GM11168 (cell line): ENCODE results near the gene RHOF.

Experiments
- in situ Hi-C: fragments of 300-500 bp; cut with MboI; formaldehyde crosslinking; loops from one replicate; pipeline ENCODE4 v1.12.0; 2022; ENCODE audit warnings: low sequenced_read_pairs; ENCODE audit not compliant: unreplicated experiment

Gene RHOF

DNA sequence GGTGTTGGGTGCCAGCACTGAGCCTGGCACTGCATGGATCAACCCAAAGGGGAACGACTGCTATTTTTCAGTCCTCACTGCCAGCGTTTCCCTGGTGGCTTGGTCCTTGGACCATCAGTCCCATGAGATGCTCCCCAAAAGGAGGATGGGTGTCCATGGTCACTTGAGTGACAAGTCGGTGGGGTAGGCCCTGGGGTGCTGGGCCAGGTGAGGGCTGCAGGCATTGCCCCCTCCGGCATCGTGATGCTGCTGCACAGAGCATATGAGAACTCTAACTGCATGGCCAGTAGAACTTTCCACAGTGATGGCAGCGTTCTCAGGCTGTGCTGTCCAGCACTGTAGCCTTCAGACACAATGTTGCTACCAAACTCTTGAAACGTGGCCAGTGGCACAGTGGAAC is 26.6 kb upstream of the RHOF start:
- in situ Hi-C loops = no loop called here

DNA sequence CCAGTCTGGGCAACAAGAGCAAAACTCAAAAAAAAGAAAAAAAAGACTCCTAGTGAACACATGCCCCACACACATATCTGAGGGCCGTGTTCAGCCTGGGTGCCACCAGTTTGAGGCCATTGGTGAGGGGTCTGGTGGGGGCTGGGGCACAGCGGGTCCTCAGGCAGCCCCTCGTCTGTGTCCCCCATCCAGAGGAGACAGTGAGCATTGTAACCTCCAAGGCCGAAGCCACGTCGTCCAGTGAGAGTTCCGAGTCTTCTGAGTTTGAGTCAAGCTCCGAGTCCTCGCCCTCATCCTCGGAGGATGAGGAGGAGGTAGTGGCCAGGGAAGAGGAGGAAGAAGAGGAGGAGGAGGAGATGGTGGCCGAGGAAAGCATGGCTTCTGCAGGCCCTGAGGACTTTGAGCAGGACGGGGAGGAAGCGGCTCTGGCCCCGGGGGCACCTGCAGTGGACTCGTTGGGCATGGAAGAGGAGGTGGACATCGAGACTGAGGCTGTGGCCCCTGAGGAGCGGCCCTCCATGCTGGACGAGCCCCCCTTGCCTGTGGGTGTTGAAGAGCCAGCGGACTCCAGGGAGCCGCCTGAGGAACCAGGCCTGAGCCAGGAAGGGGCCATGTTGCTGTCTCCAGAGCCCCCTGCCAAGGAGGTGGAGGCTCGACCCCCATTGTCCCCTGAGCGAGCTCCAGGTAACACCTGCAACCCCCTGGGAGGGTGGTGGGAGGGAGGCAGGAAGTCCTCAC is 25.9 kb upstream of the RHOF start:
- in situ Hi-C loops = no loop called here

DNA sequence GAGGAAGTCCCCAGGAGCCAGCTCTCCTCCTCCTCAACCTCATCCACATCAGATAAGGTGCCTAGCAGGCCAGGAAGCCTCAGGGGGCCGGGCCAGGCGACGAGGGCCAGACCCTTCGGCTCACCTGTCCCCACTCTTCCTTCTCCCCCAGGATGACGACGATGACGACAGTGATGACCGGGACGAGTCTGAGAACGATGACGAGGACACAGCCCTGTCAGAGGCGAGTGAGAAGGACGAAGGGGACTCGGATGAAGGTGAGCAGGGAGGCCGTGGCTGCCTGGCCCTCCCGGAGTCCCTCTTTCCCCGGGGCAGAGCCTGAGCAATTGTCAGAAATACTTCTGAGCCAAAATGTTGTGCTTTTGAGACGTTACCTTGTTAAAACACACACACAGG is 24.2 kb upstream of the RHOF start:
- in situ Hi-C loops = no loop called here

DNA sequence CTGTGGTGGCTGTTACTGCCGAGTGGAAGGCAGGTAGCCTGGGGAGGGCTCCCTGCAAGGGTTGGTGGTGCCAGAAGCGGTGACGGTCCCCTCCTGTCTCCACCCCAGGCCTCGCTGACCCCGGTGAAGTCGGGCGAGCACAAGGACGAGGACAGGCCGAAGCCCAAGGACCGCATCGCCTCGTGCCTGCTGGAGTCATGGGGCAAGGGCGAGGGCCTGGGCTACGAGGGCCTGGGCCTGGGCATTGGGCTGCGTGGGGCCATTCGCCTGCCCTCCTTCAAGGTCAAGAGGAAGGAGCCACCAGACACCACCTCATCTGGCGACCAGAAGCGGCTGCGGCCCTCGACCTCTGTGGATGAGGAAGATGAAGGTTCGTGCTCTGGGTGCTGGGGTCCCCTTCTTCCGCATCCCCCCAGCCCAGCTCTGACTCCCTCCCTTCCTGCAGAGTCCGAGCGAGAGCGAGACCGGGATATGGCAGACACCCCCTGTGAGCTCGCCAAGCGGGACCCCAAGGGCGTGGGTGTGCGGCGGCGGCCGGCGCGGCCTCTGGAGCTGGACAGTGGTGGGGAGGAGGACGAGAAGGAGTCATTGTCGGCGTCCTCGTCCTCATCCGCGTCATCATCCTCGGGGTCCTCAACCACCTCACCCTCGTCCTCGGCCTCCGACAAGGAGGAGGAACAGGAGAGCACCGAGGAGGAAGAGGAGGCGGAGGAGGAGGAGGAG is 23.6 kb upstream of the RHOF start:
- in situ Hi-C loops = no loop called here

- in situ Hi-C loops = no loop called here
Observed at GRCh38 chr12:121815263-121815662, 21.8 kb upstream of the RHOF start.

- in situ Hi-C loops = no loop called here
Observed at GRCh38 chr12:121814429-121815119, 21.1 kb upstream of the RHOF start.

DNA sequence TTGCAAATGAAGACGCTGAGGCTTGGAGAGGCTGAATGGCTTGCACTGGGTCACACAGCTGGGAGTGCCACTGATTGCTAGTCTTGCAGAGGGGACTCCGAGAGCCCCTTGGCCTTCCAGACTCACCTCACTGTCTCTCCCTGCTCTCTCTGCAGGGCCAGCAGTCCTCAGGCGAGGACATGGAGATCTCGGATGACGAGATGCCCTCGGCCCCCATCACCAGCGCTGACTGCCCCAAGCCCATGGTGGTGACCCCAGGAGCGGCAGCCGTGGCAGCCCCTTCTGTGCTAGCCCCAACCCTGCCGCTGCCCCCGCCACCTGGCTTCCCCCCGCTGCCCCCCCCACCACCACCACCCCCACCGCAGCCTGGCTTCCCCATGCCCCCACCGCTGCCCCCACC is 20.5 kb upstream of the RHOF start:
- in situ Hi-C loops = no loop called here

DNA sequence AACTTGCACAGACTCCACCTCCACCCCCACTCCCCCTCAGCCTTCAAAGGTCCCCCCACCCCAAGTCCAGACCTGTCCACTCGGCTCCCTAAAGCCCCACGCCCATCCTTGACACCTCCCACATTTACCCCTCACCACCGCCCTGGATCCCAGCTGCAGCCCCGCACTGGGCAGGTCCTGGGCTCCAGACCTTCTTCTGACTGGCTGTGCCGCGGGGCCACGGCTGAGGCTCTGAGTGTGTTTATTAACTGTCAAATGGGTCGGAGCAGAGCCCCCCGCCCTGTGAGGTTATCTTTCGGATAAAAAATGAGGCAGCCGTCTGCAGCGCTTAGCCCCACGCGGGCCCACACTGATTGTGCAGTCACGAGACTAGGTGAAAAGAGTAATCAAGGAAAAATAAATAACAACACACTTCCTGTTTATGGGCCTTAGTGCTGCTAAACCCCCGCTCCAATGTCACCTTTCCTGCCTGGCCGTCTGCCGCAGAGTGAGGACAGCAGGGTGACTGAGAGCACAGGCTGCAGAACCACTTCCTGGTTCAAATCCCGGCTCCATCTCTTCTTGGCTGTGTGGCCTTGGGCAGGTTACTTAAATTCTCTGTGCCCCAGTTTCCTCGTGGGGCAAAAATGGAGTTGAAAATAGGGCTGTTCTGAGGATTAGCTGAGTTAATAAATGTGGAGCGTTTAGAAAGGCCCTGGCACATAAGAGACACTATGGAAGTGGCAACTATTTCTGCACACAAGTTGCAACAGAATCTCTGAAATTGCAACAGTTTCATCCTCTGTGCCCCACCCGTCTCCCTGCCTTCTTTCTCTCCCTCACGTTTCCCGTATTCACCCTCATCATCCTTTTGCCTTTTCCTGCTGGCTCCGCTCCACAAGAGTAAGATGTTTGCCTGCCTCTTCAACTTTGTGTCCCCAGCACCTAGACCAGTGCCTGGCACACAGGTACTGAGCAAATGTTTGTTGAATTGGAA is 19.7 kb upstream of the RHOF start:
- in situ Hi-C loops = no loop called here

DNA sequence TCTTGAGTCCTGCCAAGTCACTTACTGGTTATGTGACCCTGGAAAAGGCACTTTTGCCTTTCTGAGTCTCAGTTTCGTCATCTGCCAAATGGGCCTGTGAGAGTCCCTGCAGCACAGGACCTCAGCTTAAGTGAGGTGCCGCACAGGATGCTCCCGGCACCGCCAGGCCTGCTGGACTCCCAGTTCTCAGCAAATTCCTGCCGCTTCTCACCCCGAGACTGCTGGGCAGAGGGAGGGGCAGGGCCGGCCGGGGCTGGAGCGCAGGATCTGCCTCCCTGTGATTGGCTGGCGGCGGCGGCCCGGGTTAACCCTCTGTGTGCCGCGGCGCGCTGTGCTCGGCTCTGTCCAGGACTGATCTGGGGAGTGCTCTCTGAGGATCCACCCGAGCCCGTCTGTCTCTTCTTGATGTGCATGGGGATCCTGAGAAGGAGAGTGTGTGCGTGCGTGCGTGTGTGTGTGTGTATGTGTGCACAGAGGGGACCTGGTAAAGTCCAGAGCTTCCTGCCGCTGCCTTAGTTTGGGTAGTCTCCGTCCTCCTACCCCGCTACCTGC is 18.9 kb upstream of the RHOF start:
- in situ Hi-C loops = no loop called here

GRCh38 chr12:121811434-121812319 is 18.2 kb upstream of the RHOF start:
- in situ Hi-C loops = no loop called here

GRCh38 chr12:121810833-121811433 is 17.4 kb upstream of the RHOF start:
- in situ Hi-C loops = no loop called here

DNA sequence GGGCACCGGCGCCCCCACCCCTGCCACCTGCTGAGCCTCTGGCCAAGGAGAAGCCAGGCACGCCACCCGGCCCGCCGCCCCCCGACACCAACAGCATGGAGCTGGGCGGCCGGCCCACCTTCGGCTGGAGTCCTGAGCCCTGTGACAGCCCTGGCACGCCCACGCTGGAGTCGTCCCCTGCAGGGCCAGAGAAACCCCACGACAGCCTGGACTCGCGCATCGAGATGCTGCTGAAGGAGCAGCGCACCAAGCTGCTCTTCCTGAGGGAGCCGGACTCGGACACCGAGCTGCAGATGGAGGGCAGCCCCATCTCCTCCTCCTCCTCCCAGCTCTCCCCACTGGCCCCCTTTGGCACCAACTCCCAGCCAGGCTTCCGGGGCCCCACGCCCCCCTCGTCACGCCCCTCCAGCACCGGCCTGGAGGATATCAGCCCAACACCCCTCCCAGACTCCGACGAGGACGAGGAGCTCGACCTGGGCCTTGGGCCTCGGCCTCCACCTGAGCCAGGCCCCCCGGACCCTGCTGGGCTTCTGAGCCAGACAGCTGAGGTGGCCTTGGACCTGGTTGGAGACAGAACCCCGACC is 16.8 kb upstream of the RHOF start:
- in situ Hi-C loops = no loop called here

DNA sequence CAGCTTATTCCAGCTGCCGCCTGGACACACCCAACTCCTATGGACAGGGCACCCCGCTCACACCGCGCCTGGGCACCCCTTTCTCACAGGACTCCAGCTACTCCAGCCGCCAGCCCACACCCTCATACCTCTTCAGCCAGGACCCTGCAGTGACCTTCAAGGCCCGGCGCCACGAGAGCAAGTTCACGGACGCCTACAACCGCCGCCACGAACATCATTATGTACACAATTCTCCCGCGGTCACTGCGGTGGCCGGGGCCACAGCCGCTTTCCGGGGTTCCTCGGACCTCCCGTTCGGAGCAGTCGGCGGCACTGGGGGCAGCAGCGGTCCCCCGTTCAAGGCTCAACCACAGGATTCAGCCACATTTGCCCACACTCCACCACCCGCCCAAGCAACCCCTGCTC is 16.2 kb upstream of the RHOF start:
- in situ Hi-C loops = no loop called here

DNA sequence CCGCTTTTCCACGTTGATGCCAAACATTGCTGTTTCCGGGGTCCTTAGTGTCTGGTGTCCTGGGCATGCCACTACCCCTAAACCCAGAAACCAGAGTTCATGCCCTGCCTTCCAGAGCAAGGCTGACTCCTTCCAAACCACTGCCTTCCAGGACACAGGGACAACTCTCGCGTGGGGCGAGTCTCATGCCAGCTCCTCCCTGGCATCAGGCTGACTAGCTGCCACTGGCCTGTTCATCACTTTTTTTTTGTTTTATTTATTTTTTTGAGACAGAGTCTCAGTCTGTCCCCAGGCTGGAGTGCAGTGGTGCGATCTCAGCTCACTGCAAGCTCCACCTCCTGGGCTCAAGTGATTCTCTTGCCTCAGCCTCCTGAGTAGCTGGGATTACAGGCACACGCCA is 15.1 kb upstream of the RHOF start:
- in situ Hi-C loops = no loop called here

GRCh38 chr12:121807642-121808347 is 14.3 kb upstream of the RHOF start:
- in situ Hi-C loops = no loop called here

DNA sequence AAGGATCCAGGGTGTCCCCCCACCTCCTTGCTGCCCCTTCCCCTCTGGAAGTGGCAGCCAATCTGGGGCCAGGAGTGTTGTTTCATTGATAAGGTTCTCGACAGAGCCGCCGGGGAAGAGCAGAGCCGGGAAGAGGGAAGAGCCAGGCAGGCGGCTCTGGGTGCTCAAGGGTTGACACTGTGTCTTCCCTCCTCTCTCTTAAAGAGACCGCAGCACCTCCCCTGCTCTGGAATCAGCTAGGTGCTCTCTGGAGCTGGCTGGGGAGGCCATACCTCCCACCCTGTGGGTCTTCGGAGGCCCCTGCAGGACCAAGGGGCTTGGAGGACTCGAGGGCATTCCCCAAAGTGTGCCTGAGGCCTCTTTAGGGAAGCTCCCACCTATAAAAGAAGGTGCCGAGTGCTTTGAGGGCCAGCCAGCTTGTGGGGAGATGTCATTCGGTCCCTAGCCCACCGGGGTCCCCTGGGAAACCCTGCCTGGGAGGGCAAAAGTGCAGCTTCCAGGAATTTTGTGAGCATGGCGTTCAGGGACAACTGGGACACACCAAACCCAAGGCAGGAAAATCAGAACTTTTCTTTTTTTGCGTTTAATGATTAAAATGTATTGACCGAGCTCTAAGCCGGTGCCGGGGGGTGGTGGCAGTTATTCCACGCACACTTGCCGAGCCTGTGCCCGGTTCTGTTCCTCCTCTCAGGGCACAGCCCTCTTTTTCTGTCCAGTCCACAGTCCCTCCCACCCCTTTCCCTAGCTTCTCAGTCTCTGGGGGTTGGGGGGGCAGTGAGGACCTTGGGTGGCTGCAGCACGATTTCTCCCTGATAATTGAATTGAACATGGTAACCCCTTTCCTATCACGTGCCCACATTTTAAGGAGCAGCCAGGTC is 13.3 kb upstream of the RHOF start:
- in situ Hi-C loops = no loop called here
